ENCODE results near the gene CTTN. TPM values are rescaled to one million over a fixed set of nuclear protein-coding genes. Genes with fewer than 3 reads are reported as not detected.

CTTN gene
- total RNA-seq, 1 experiment from 2014 or later: 224 TPM

DNA sequence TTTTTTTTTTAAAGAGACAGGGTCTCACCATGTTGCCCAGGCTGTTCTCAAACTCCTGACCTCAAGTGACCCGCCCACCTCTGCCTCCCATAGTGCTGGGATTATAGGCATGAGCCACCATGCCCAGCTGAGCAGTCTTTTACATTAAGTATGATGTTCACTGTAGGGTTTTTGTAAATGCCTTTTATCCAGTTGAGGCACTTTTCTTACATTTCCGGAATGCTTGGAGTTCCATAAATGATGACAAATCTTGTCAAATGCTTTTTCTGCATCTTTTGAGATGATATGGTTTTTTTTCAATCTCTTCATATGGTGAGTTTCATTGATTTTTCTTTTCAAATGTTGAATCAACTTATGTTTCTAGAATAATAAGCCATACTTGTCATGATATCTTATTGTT, 29.4 kb upstream of the CTTN start:
- Histone ChIP-seq H3K18ac (ENCODE audit: insufficient read length, low read depth, low read length) (no peak overlapping the region), H2BK5ac (ENCODE audit: insufficient read length, low read length) (no peak overlapping the region), H3K4me2 (ENCODE audit: insufficient read depth, insufficient read length, low read length) (no peak overlapping the region), H2AFZ (ENCODE audit: low read length) (no peak overlapping the region), H3K27ac (ENCODE audit: insufficient read length, low read depth, low read length) (no peak overlapping the region), H3K4me1 (ENCODE audit: insufficient read depth, low read length) (no peaks in the 10 kb centered on the region), H3K27me3 (ENCODE audit: insufficient read depth, low read length) (no peaks in the 10 kb centered on the region), H4K5ac (ENCODE audit: insufficient read length, low read depth, low read length) (no peak overlapping the region), H3K79me1 (ENCODE audit: insufficient read depth, low read depth, low read length, poor library complexity, severe bottlenecking) (peaks cover 3% of the 10 kb centered on the region), H2AK5ac (ENCODE audit: insufficient read length, low read length) (no peak overlapping the region), H3T11ph (ENCODE audit: low read length) (no peak overlapping the region), H3K56ac (ENCODE audit: insufficient read length, low read depth, low read length) (no peak overlapping the region), H3K9ac (ENCODE audit: extremely low read depth, insufficient read length, low read length) (no peak overlapping the region), H3K79me2 (ENCODE audit: insufficient read depth, low read length) (peaks cover 4% of the 10 kb centered on the region; the same call in 1 of the 2 replicates), H2BK15ac (ENCODE audit: low read depth, low read length) (no peak overlapping the region), H2BK12ac (ENCODE audit: insufficient read length, low read depth, low read length) (no peak overlapping the region), H3K23ac (ENCODE audit: insufficient read length, low read depth, low read length) (no peak overlapping the region), H4K91ac (ENCODE audit: insufficient read length, low read depth, low read length) (no peak overlapping the region), H3K14ac (ENCODE audit: insufficient read depth, low read length) (no peak overlapping the region), H2BK20ac (ENCODE audit: low read depth, low read length, poor library complexity, severe bottlenecking) (no peak overlapping the region), H3K9me3 (ENCODE audit: control insufficient read depth, low read depth, low read length) (no peaks in the 10 kb centered on the region), H2BK120ac (ENCODE audit: low read depth, low read length, poor library complexity, severe bottlenecking) (no peak overlapping the region), H4K8ac (replicated peaks; ENCODE audit: insufficient read length, low read depth, low read length) (no peak overlapping the region), H3K4ac (ENCODE audit: low read depth, low read length) (no peak overlapping the region), H4K20me1 (ENCODE audit: control insufficient read depth, insufficient read depth, insufficient read length) (no peaks in the 10 kb centered on the region), H3K23me2 (ENCODE audit: insufficient read length, low read depth, low read length, poor library complexity, severe bottlenecking) (no peaks in the 10 kb centered on the region)
- Mint-ChIP-seq H3K36me3 (ENCODE audit: insufficient read depth in 1 of 3, low read depth in 3 of 3) (peaks cover 26 to 66% (median 30%) of the 10 kb centered on the region in 3 experiments), H3K9me3 (peaks cover 0 to 2% of the 10 kb centered on the region in 2 experiments; a peak in 2 of 5 replicates), H3K4me3 (no peak overlapping the region), H3K27ac (no peak overlapping the region), H3K27me3 (ENCODE audit: low read depth) (no peaks in the 10 kb centered on the region; the same call in 1 of the 2 replicates), H3K4me1 (no peaks in the 10 kb centered on the region)
- TF ChIP-seq, protein P1, sequence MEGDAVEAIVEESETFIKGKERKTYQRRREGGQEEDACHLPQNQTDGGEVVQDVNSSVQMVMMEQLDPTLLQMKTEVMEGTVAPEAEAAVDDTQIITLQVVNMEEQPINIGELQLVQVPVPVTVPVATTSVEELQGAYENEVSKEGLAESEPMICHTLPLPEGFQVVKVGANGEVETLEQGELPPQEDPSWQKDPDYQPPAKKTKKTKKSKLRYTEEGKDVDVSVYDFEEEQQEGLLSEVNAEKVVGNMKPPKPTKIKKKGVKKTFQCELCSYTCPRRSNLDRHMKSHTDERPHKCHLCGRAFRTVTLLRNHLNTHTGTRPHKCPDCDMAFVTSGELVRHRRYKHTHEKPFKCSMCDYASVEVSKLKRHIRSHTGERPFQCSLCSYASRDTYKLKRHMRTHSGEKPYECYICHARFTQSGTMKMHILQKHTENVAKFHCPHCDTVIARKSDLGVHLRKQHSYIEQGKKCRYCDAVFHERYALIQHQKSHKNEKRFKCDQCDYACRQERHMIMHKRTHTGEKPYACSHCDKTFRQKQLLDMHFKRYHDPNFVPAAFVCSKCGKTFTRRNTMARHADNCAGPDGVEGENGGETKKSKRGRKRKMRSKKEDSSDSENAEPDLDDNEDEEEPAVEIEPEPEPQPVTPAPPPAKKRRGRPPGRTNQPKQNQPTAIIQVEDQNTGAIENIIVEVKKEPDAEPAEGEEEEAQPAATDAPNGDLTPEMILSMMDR (conservative IDR thresholded peaks at IDR 0.05): no peak
- no CpG with 5 or more reads among the region's 2 CpGs for WGBS (ENCODE audit: extremely low coverage, insufficient read length, low lambda C conversion rate)
- no peak for DNase-seq

Measured in H9 (cell line).